Stimulated activated naive CD8-positive, alpha-beta T cell treated with anti-CD3 and anti-CD28 coated beads, Interleukin-15, amount 100 ng/mL, for 72 hours (primary cell): ENCODE results near the gene GADL1.

Experiments
- ATAC-seq: fragments of 150-1000 bp; cut with Tn5 transposase; 2 replicates; pipeline ENCODE4 v1.10.0; 2021; ENCODE audit warnings: mild to moderate bottlenecking, moderate library complexity
- DNase-seq, 2 donors: peaks; one replicate each; pipeline ENCODE4 v3.0.0; 2021 to 2022
- H3K27ac Mint-ChIP-seq, 2 donors: one replicate each; pipeline ENCODE4 v1.8.0; 2022; ENCODE audit warnings: mild to moderate bottlenecking in 2 of 2, mixed read lengths in 2 of 2, moderate library complexity in 2 of 2
- H3K27me3 Mint-ChIP-seq: one replicate; pipeline ENCODE4 v1.8.0; 2022; ENCODE audit warnings: mixed read lengths
- H3K4me1 Mint-ChIP-seq: one replicate; pipeline ENCODE4 v1.8.0; 2022; ENCODE audit warnings: mild to moderate bottlenecking, mixed read lengths
- H3K4me3 Mint-ChIP-seq, 2 donors: one replicate each; pipeline ENCODE4 v1.8.0; 2022; ENCODE audit warnings: mild to moderate bottlenecking in 2 of 2, mixed read lengths in 2 of 2, moderate library complexity in 1 of 2
- H3K9me3 Mint-ChIP-seq, 2 donors: one replicate each; pipeline ENCODE4 v1.8.0; 2022; ENCODE audit warnings: mixed read lengths in 2 of 2

GADL1 gene

GRCh38 chr3:30761374-30761773 is 133.1 kb downstream of the GADL1 start:
- H3K27ac Mint-ChIP-seq = no peak overlapping the region
- H3K4me1 Mint-ChIP-seq = peaks cover 5% of the 10 kb centered on the region
- DNase-seq = no peak
- no peak for ATAC-seq
- no peaks in the 10 kb centered on the region for H3K9me3 Mint-ChIP-seq
- H3K27me3 Mint-ChIP-seq = no peaks in the 10 kb centered on the region
- no peak overlapping the region for H3K4me3 Mint-ChIP-seq

GRCh38 chr3:30760737-30761136 is 133.7 kb downstream of the GADL1 start:
- H3K9me3 Mint-ChIP-seq = no peaks in the 10 kb centered on the region
- H3K4me3 Mint-ChIP-seq = no peak overlapping the region
- H3K27ac Mint-ChIP-seq = no peak overlapping the region
- no peaks in the 10 kb centered on the region for H3K27me3 Mint-ChIP-seq
- ATAC-seq = no peak
- H3K4me1 Mint-ChIP-seq = peaks cover 5% of the 10 kb centered on the region
- no peak for DNase-seq

- no peak overlapping the region for H3K27ac Mint-ChIP-seq
- H3K4me3 Mint-ChIP-seq = no peak overlapping the region
- no peak for ATAC-seq
- H3K27me3 Mint-ChIP-seq = no peaks in the 10 kb centered on the region
- H3K9me3 Mint-ChIP-seq = no peaks in the 10 kb centered on the region
- DNase-seq = no peak
- H3K4me1 Mint-ChIP-seq = peaks cover 5% of the 10 kb centered on the region
These were observed 134.3 kb downstream of the GADL1 start for GRCh38 chr3:30760040-30760695.

GRCh38 chr3:30756218-30756617 is 138.2 kb downstream of the GADL1 start:
- ATAC-seq (no peak), DNase-seq (no peak)
- no peak overlapping the region for H3K27ac Mint-ChIP-seq
- H3K4me1 Mint-ChIP-seq = peaks cover 20% of the 10 kb centered on the region
- no peak overlapping the region for H3K4me3 Mint-ChIP-seq
- H3K27me3 Mint-ChIP-seq = no peaks in the 10 kb centered on the region
- H3K9me3 Mint-ChIP-seq = no peaks in the 10 kb centered on the region

GRCh38 chr3:30754426-30754825 is 140.0 kb downstream of the GADL1 start:
- ATAC-seq (no peak), DNase-seq (no peak)
- Mint-ChIP-seq H3K27me3 (no peaks in the 10 kb centered on the region), H3K4me1 (peaks cover 38% of the 10 kb centered on the region), H3K4me3 (no peak overlapping the region), H3K9me3 (no peaks in the 10 kb centered on the region), H3K27ac (no peak overlapping the region)

- DNase-seq (no peak), ATAC-seq (no peak)
- H3K9me3 Mint-ChIP-seq = no peaks in the 10 kb centered on the region
- H3K27ac Mint-ChIP-seq = no peak overlapping the region
- no peaks in the 10 kb centered on the region for H3K27me3 Mint-ChIP-seq
- peaks cover 44% of the 10 kb centered on the region for H3K4me1 Mint-ChIP-seq
- H3K4me3 Mint-ChIP-seq = no peak overlapping the region
These were observed 140.7 kb downstream of the GADL1 start for GRCh38 chr3:30753766-30754165.

GRCh38 chr3:30752970-30753369 is 141.5 kb downstream of the GADL1 start:
- Mint-ChIP-seq H3K27me3 (no peaks in the 10 kb centered on the region), H3K4me3 (no peak overlapping the region), H3K9me3 (no peaks in the 10 kb centered on the region), H3K4me1 (peaks cover 52% of the 10 kb centered on the region), H3K27ac (no peak overlapping the region)
- DNase-seq (no peak), ATAC-seq (no peak)

GRCh38 chr3:30752491-30752890 is 142.0 kb downstream of the GADL1 start:
- ATAC-seq = no peak
- Mint-ChIP-seq H3K4me1 (peaks cover 57% of the 10 kb centered on the region), H3K27ac (peak overlapping the region; percentile 5 to 74), H3K4me3 (no peak overlapping the region), H3K27me3 (no peaks in the 10 kb centered on the region), H3K9me3 (no peaks in the 10 kb centered on the region)
- DNase-seq = no peak

- Mint-ChIP-seq H3K27me3 (no peaks in the 10 kb centered on the region), H3K9me3 (no peaks in the 10 kb centered on the region), H3K27ac (peak overlapping the region in 1 of 2 donors; percentile 48), H3K4me3 (peak overlapping the region; percentile 16 to 19), H3K4me1 (peaks cover 58% of the 10 kb centered on the region)
- peak; percentile 82 for ATAC-seq
- peak; percentile 47 to 75 for DNase-seq
These were observed 142.7 kb downstream of the GADL1 start for GRCh38 chr3:30751610-30752299.

- no peak overlapping the region for H3K27ac Mint-ChIP-seq
- H3K4me1 Mint-ChIP-seq = peaks cover 58% of the 10 kb centered on the region
These were observed 143.5 kb downstream of the GADL1 start for GRCh38 chr3:30750967-30751366.

GRCh38 chr3:30749230-30749629 is 145.2 kb downstream of the GADL1 start:
- peak overlapping the region; percentile 52 to 56 for H3K27ac Mint-ChIP-seq

More at GRCh38 chr3:30750967-30751366, 143.5 kb downstream of the GADL1 start:
- Mint-ChIP-seq H3K9me3 (no peaks in the 10 kb centered on the region), H3K27me3 (no peaks in the 10 kb centered on the region), H3K4me3 (no peak overlapping the region)
- DNase-seq = no peak
- no peak for ATAC-seq

GRCh38 chr3:30747771-30748281 is 146.6 kb downstream of the GADL1 start:
- H3K9me3 Mint-ChIP-seq = no peaks in the 10 kb centered on the region
- H3K4me3 Mint-ChIP-seq = no peak overlapping the region
- H3K27me3 Mint-ChIP-seq = no peaks in the 10 kb centered on the region
- ATAC-seq (no peak), DNase-seq (no peak)
- peaks cover 76% of the 10 kb centered on the region for H3K4me1 Mint-ChIP-seq
- H3K27ac Mint-ChIP-seq = no peak overlapping the region

More at GRCh38 chr3:30749230-30749629, 145.2 kb downstream of the GADL1 start:
- DNase-seq (no peak), ATAC-seq (peak; percentile 66)
- no peaks in the 10 kb centered on the region for H3K9me3 Mint-ChIP-seq
- peak overlapping the region; percentile 16 to 22 for H3K4me3 Mint-ChIP-seq
- H3K4me1 Mint-ChIP-seq = peaks cover 62% of the 10 kb centered on the region
- H3K27me3 Mint-ChIP-seq = no peaks in the 10 kb centered on the region

- ATAC-seq (peak; percentile 79), DNase-seq (no peak)
- Mint-ChIP-seq H3K27ac (peak overlapping the region; percentile 14 to 23), H3K27me3 (no peaks in the 10 kb centered on the region), H3K4me3 (peak overlapping the region; percentile 63 to 70), H3K4me1 (peaks cover 49% of the 10 kb centered on the region), H3K9me3 (no peaks in the 10 kb centered on the region)
These were observed 150.7 kb downstream of the GADL1 start for GRCh38 chr3:30743641-30744317.

GRCh38 chr3:30742796-30743619 is 151.5 kb downstream of the GADL1 start:
- ATAC-seq (no peak), DNase-seq (no peak)
- H3K4me1 Mint-ChIP-seq = peaks cover 49% of the 10 kb centered on the region
- H3K9me3 Mint-ChIP-seq = no peaks in the 10 kb centered on the region
- H3K4me3 Mint-ChIP-seq = peak overlapping the region; percentile 63 to 65
- peak overlapping the region; percentile 44 to 91 for H3K27ac Mint-ChIP-seq
- H3K27me3 Mint-ChIP-seq = no peaks in the 10 kb centered on the region

GRCh38 chr3:30741889-30742288 is 152.6 kb downstream of the GADL1 start:
- DNase-seq (no peak), ATAC-seq (no peak)
- no peak overlapping the region for H3K4me3 Mint-ChIP-seq
- H3K27ac Mint-ChIP-seq = no peak overlapping the region
- H3K27me3 Mint-ChIP-seq = no peaks in the 10 kb centered on the region
- H3K9me3 Mint-ChIP-seq = no peaks in the 10 kb centered on the region
- peaks cover 49% of the 10 kb centered on the region for H3K4me1 Mint-ChIP-seq
